ENCODE measurements around the gene SCML2.
"Not testable (repeated sequence)": the region's sequence is repeated elsewhere in the genome, so short reads cannot be mapped to it uniquely, and the experiment has no call there.

SCML2 gene

GRCh38 chrX:18271725-18272124 lies 82.8 kb downstream of the SCML2 start:
- DNase-seq (ENCODE audit: low read depth, low spot score): no peak

- DNase-seq (ENCODE audit: low read depth, low spot score): no peak
Observed at GRCh38 chrX:18271309-18271708, 83.2 kb downstream of the SCML2 start.

GRCh38 chrX:18255059-18255458 lies 99.4 kb downstream of the SCML2 start:
- DNase-seq (ENCODE audit: low read depth, low spot score): no peak

GRCh38 chrX:18252644-18253359 lies 101.7 kb downstream of the SCML2 start:
- peak; percentile 3 for DNase-seq (ENCODE audit: low read depth, low spot score)

- not testable (repeated sequence) for DNase-seq (ENCODE audit: low read depth, low spot score)
Observed at GRCh38 chrX:18229646-18230045, 124.8 kb downstream of the SCML2 start.

GRCh38 chrX:18228069-18228468 lies 126.4 kb downstream of the SCML2 start:
- no peak for DNase-seq (ENCODE audit: low read depth, low spot score)

- DNase-seq (ENCODE audit: low read depth, low spot score): no peak
Observed at GRCh38 chrX:18227458-18227857, 127.0 kb downstream of the SCML2 start.

GRCh38 chrX:18220786-18221185 lies 133.7 kb downstream of the SCML2 start, which contains the start of gene BEND2:
Gene BEND2 (minus strand): TSS chrX:18220886. CDS start chrX:18220750, 136 bp downstream.
- no peak for DNase-seq (ENCODE audit: low read depth, low spot score)

- no peak for DNase-seq (ENCODE audit: low read depth, low spot score)
Observed at GRCh38 chrX:18210470-18210869, 144.0 kb downstream of the SCML2 start.

- no peak for DNase-seq (ENCODE audit: low read depth, low spot score)
Observed at GRCh38 chrX:18206657-18207056, 147.8 kb downstream of the SCML2 start.

- no peak for DNase-seq (ENCODE audit: low read depth, low spot score)
Observed at GRCh38 chrX:18203631-18204030, 150.9 kb downstream of the SCML2 start.

GRCh38 chrX:18194688-18195087 lies 159.8 kb downstream of the SCML2 start:
- no peak for DNase-seq (ENCODE audit: low read depth, low spot score)

Data from smooth muscle cell of the brain vasculature (primary cell).